Brain microvascular endothelial cell (primary cell): ENCODE results near the gene ZNF385B.

Source experiments
- DNase-seq: peaks from one replicate; pipeline ENCODE4 v3.0.0-alpha.2; 2020
- H3K27ac ChIP-seq: fragments of 250-450 bp; sonication (Bioruptor Pico); 2 replicates; pipeline ENCODE4 v1.5.1; 2020; ENCODE audit warnings: mild to moderate bottlenecking, moderate library complexity
- H3K27me3 ChIP-seq: fragments of 250-450 bp; sonication (Bioruptor Pico); replicated peaks from 2 replicates; pipeline ENCODE4 v1.5.1; 2020; ENCODE audit warnings: mild to moderate bottlenecking
- H3K36me3 ChIP-seq: fragments of 250-450 bp; sonication (Bioruptor Pico); replicated peaks from 2 replicates; pipeline ENCODE4 v1.5.1; 2020; ENCODE audit warnings: mild to moderate bottlenecking
- H3K4me3 ChIP-seq: 2 replicates; pipeline ENCODE4 v1.5.1; 2011; ENCODE audit warnings: low read depth, mild to moderate bottlenecking, control low read depth, low read length, moderate library complexity
- CTCF ChIP-seq: IDR thresholded peaks from 2 replicates; pipeline ENCODE4 v1.5.1; 2011; ENCODE audit warnings: low read depth, mild to moderate bottlenecking, moderate library complexity, low read length, control low read depth, inconsistent platforms; ENCODE audit errors: missing control alignments
- in situ Hi-C: cut with HindIII; loops from 2 replicates; pipeline ENCODE4 v1.10.0; 2017; ENCODE audit warnings: low sequenced_read_pairs, low pct_ligation_motif_present

Gene ZNF385B

GRCh38 chr2:179455824-179456223 lies 405.6 kb downstream of the ZNF385B start:
- H3K4me3 ChIP-seq = no peak overlapping the region
- H3K27me3 ChIP-seq = no peaks in the 10 kb centered on the region
- DNase-seq = peak; percentile 22
- TF ChIP-seq CTCF = no peak
- no peaks in the 10 kb centered on the region for H3K36me3 ChIP-seq
- peak overlapping the region; percentile 91 for H3K27ac ChIP-seq
- in situ Hi-C loops = no loop called here

GRCh38 chr2:179455172-179455524 lies 406.3 kb downstream of the ZNF385B start:
- in situ Hi-C loops = no loop called here
- no peak for TF ChIP-seq CTCF
- peak; percentile 38 for DNase-seq
- no peak overlapping the region for H3K4me3 ChIP-seq
- peak overlapping the region; percentile 91 for H3K27ac ChIP-seq
- H3K27me3 ChIP-seq = no peaks in the 10 kb centered on the region
- H3K36me3 ChIP-seq = no peaks in the 10 kb centered on the region

GRCh38 chr2:179454443-179455171 lies 406.8 kb downstream of the ZNF385B start:
- no peaks in the 10 kb centered on the region for H3K27me3 ChIP-seq
- no peak for TF ChIP-seq CTCF
- H3K36me3 ChIP-seq = no peaks in the 10 kb centered on the region
- in situ Hi-C loops = no loop called here
- H3K4me3 ChIP-seq = no peak overlapping the region
- H3K27ac ChIP-seq = peak overlapping the region; percentile 91
- DNase-seq = peak; percentile 95

GRCh38 chr2:179449010-179449409 lies 412.4 kb downstream of the ZNF385B start:
- TF ChIP-seq CTCF = no peak
- no peaks in the 10 kb centered on the region for H3K36me3 ChIP-seq
- in situ Hi-C loops = no loop called here
- no peak for DNase-seq
- H3K27ac ChIP-seq = no peak overlapping the region
- no peaks in the 10 kb centered on the region for H3K27me3 ChIP-seq
- no peak overlapping the region for H3K4me3 ChIP-seq

- Histone ChIP-seq H3K4me3 (no peak overlapping the region), H3K36me3 (no peaks in the 10 kb centered on the region), H3K27me3 (no peaks in the 10 kb centered on the region), H3K27ac (no peak overlapping the region)
- in situ Hi-C loops = no loop called here
- TF ChIP-seq CTCF = peak; percentile 32
- DNase-seq = no peak
Observed at GRCh38 chr2:179447839-179448447, 413.5 kb downstream of the ZNF385B start.
